ENCODE data around the gene MCIDAS.

MCIDAS gene

DNA sequence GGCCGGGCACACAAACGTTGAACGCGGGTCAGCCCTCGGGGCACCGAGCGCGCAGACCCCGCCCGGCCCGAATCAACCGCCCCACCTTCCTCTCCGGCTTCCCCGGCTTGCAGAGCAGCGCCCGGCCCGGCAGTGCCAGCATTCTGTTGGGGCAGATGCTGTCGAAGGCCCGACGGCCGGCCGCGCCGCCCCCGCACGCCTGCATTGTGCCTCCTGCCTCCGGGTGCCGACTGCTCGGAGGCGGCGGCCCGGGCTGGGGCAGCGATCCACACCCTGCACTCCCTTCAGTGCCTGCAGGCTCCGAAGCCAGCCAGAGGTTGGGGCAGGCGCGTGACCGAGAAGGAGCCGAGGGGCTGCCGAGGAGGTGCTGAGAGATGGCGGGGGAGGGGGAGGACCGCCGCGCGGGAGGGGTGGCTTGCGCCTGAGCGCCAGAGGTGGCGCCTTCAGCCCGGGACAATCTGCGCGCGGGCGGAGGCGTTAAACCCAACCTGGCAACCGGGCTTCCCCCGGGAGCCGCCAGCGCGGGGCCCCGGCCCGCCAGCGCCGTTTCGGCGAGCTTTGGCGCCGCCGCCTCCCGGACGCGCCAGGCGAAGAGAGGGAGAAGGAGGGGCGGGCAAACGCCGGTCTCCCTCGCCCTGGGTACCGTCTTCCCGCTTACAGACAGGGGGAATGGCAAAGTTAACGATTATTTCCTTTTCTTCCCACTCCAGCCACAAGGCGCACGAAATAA is at the start of gene MCIDAS:
MCIDAS (minus strand) TSS at position 382 of the 730 bp plus-strand sequence; CDS start at position 205, 177 bp downstream.
- peak; percentile 63 for DNase-seq

DNA sequence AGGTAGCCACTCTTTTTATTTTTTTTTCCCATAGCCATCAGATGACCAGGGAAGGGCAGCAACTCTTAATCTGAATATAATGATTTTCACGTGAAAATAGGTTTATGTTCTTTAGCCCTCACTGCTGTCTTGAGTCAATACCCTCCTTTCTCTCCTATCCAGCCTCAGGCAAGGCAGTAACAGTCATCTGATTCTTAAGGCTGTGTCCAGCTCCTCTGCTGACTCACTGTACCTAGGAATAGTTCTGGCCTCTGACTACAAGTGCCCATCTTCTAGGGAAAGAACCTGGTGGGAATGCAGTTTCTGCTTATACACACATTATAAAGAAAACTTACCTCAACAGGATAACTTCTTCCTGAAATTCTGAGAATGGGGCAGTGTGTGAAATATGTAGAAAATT is 49.7 kb upstream of the MCIDAS start:
- DNase-seq: no peak

DNA sequence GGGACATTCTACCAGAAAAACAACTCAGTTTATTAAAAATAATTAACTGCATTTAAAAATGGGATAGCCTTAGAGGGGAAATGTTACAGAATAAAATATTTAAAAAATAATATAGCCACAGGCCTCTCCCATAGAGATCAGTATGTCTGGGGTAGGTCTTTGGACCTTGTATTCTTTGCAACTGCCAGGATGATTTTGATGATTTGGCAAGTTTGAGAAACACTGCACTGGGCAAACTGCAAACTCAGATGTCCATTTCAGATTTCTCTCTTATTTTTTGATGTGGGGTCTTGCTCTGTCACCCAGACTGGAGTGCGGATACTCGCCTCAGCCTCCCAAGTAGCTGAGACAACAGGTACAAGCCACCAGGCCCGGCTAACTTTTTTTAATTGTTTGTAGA is 31.2 kb upstream of the MCIDAS start:
- no peak for DNase-seq

DNA sequence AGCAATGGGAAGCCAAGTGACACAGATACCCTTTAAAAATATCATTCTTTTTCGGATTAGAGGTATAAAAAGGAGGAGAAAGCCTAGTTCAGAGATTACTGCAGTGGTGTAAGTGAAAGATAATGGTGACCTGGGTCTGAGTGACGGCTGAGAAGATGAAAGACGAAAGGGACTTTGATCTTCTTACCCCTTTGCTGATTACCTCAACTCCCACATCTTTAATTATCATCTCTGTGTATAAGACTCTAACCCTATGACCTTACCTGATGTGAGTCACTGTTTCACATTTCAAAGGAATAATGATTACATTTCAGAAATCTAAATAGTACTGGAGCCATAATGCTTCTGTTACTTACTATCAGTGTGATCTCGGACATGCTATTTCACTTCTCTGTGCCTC is 27.7 kb upstream of the MCIDAS start:
- DNase-seq: no peak

DNA sequence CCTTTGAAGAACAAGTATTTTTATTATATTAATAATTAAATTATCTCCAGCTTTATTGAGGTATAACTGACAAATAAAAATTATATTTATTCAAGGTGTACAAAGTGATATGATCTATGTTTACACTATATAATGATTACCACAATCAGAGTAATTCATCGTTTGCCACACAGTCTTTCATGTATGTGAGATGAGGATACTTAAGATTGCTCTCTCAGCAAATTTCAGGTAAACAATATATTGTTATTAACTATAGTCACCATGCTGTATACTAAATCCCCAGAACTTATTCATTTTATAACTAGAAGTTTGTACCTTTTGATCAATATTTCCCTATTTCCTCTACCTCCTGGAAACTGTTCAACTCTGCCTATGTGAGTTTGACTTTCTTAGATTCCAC is 22.9 kb upstream of the MCIDAS start:
- DNase-seq: no peak

DNA sequence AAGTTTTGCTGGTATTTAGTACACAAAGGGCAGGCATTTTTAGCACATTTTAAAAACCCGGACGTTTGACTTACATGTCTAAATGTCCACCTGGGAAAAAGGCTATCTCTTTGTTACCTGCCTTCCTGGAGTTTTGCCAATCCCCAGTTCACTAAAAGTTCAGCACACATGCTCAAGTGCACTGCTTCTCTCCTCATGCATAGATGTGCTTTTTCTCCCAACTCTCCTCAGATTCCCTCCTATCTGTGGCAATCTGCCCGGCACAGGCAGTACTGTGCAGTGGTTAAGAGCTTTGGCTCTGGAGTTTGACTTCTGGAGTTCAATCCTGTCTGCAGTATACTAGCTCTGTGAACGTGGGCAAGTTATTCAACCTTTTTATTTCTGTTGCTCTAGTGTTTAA is 14.6 kb upstream of the MCIDAS start:
- no peak for DNase-seq

DNA sequence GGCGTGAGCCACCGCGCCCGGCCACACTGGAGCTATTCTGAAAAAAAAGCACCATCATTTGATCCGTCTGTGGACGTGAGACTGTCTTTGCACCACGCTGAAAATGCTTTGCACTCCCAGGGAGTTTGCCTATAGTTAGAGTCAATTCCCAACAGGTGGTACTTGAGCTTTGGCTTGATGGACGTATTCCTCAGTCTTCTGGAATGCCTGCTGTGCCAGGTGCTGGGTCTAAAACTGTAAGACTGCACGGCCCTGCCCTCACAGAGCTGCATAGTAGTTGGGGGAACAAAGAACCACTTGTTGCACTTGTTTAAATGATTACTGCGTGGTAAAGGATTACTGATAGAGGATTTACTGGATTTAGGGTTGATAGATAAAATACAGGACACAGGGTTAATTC is 9.7 kb upstream of the MCIDAS start:
- no peak for DNase-seq

DNA sequence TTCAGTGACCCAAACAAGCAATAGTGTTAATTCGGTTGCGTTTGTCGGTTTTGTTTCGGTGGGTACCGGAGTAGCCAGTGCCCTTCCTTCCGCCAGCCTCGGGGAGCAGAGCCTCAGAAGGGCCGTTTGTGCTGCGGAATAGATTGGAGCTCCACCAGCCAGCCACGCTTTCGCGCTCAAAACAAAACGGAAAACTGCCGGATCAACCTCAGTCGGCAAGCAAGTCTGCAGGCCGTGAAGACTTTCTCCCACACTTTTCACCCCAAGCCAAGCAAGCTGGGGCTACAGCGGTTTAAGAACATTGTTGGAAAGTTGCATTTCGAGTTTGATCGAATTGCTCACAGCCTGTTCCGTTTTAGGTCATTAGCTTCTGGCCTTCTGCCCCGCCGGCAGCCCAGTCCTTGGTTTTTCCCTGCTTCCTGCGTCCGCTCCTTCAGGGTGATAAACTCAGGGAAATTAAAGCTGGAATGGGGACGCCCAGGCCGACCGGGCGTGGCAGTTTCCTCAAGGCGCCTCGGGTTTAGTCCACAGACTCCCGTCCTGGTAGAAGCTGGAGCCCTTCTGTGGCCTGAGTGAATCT is 7.1 kb upstream of the MCIDAS start:
- DNase-seq: no peak

DNA sequence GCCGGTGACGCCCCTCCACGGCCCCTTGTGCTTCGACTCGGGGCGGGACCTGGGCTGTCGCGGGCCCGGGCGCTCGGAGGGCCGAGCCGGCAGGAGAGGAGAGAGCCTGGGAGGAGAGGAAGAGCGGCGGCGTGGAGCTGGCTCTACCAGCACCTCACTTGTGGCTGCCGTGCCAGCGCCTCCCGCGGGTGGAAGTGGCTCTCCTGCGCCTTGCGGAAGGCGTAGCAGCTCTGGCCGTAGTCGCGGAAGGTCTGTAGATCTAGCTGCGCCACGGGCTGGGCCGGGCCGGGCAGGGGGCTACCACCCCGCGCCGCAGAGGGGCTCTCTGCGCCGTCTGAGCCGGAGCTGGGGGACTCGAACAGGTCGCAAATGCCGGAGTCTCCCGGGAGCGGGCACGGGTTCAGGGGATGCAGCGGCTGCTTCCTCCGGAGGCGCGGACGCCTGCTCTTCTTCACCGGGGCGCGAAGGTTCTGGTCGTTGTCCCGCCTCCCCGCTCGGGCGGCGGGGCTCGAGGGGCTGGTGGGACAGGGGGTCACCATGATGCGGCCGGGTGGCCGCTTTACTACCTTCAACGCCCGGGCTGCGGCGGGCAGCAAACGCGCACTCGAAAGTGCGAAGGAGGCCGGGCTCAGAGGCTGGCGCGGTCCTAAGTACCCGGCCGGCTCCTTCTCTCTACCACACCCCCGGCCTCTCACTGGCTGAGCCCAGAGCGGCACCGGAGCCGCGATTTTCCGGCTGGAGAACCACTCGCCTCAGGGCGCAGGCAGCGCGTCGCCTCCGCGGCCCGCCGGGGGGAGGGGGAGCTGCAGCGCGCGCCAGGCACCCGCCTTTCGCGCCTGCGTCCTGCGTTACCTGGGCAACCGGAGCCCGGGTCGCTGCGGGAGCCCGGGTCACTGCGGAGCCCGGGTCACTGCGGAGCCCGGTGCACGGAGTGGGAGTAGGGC is 6.1 kb upstream of the MCIDAS start, which contains the start of gene CCNO:
CCNO (minus strand) TSS at position 624 of the 944 bp plus-strand sequence; CDS start at position 539, 85 bp downstream.
- DNase-seq: peak; percentile 78

DNA sequence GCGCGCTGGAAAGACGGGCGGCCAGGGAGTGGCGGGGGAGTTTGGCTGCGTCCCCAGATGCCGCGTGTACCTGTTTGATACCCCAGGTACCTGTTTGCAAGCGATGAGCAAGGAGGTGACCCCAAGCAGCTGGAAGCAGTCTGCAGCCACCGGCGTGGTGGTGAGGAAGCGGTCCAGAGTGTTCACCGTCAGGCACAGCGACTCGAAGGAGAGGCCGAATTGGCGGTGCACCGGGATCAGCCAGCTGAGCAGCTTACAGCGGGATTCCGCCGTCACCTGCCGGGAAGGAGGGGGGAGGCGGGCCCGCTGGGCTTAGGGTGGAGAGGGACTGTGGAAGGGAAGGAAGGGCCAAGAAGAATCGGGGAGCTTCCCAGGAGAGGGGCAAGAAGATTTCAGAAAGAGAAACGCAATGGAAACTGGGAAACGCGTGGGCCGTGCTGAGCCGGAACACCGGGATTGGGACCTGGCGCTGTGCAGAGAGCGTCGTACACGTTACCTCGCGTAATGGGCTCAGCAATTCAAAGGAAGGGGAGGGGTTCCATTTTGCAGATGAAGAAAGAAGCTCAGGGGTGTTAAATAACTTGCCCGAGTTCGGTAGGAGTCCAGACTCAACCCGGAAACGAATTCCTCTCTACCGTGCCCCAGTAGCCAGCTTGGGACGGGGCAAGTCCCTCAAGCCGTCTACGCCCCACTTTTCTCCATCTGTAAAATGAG is 5.3 kb upstream of the MCIDAS start:
- DNase-seq: no peak

DNA sequence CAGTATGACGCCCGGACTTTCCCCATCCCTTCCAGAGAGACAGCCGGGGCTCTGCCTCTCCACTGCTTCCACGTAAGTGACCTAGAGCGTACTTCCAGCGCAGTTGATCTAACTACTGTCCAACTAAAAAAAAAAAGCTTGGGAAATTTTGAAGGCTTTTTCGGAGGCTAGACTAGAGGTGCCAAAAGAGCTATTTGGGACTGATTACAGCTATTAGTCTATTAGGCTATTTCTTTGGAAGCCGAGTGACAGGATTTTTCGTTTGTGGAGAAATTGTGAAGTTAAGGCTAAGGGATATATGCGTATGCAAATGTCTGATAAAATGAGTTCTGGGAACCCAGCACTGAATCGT is 4.8 kb upstream of the MCIDAS start:
- no peak for DNase-seq

DNA sequence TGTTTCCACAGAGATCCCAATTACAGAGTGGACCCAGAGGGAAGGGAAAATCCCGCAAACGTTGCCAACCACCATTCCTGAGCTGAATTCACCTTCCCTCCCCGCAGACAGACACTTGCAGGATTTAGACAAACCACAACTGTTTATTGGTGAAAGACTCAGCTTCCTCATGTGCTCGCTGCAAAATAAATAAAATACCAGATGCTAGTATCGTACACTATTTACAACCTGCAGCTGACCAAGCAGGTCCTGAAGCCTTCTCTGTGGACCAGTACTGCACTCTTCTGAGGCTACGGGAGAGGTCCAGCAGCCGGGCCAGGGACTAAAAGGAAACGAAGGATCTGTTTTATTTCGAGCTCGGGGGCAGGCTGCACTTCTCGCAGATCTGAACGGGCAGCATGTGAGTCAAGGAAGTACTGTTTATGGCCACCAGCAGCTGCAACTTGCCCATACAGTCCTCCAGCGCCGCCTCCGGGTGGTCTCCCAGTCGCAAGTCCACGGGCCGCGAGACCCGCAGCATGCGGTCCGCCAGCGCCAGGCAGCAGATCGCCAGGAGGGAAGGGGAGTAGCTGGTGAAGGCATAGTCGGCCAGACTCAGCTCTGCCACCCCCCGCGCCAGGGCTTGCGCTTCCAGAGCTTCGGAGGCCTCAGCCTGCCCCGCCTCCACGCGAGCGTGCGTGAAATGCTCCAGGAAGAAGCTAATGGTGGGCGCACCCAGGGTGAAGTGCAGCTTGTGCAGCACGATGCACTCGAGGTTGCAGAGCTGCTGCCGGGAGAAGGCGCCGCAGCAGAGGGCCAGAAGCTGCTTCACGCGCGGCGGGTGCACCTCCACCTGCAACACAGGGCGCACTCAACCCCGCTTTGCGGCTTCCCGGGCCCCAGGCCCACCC is 4.2 kb upstream of the MCIDAS start:
- no peak for DNase-seq

DNA sequence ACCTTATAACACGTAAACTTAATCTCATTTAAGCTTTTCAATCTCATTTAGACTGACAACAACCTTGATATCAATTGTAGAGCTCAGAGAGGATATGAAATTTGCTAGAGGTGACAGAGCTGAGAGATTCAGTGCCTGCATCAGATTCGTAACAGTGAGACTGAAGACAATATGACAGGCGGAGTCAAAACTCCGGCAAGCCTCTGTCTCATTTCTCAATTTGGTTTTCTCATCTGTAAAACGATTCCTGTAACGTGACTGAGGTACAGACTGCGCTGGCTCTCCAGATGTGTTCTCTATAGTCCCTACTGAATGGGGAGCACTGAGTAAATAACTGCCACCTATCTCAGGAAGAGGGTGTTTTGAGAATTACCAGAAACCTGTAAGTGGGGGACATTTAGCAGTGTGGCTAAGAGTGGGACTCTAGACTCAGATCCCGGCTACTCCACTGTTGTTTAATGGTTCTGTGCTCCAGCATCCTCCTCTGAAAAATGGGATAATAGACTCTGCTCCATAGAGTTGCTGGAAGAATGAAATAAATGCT is 3.0 kb upstream of the MCIDAS start:
- DNase-seq: no peak

DNA sequence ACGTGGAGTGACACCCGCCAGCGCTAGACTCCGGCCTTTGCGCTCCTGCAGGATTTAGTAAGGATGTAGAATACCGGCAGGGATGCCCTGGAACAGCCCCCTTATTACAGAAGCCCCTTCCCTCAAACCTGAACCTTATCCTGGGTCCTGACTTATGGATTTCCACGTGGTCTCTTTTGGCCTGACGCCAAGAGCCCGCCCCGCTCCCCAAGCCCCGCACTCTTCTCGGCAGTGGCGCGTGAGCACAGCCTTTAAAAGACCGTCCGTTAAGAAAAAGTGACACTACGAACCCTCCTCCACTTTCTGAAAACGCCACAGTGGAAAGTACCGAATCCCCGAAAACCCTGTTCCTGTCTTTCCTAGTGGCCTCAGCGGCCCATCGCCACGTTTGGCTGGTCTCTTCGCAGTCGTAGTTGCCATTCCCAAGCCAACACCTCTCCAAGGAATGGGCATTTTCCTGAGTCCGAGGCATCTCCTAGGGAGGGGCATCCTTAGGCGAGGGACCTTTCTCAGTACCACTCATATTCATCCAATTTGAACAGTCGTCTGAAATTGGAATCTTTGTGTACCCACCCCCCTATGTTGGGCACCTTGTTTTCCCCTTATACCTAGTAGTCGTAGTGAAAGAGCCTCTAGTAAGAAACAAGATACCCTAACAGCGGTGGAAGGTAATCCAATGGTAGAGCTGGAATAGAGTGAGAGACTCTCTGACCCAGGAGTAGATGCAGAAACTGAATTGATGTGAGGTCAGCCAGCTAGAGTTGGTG is 732 bp upstream of the MCIDAS start:
- no peak for DNase-seq

DNA sequence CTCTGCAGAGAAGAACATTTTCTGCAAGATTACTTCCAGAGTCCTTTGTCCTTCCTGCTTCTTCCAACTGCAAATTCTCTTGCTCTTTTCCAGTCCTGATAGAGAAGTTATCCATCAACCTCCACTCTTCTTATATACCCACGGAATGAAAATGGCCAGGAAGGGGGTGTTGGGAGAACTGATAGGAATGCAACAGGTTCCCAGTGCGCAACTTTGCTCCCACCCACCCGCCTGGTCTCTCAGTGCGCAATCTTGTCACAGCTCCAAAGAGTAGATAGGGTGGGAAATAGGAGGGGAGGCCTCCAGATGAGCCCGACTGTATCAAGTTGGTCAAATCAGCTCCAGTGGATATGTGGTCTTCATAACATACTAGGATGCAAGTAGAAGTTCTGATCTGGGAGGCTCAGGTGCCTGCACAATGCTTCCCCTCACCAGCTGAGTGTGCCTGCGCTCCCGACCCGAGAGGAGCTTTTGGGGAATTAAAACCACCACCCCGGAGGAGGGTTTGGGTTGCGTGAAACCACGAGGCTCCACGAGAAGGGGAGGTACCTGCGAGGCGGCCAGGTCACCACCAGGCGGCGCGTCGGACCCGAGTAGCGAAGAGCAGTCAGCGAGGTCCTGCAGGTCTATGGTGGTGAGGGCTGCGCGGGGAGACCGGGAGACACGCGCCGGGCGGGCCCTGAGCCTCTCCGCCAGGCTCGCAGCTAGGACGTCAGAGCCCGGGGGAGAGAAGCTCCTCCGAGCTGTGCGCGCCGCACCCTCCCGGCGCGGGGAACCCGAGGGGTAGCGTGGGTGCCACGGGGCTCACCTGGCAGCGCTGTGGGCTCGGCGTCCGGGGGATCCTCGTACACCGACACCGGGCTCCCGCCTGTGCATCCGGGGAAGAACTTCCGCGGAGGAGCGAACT is 835 bp downstream of the MCIDAS start:
- DNase-seq: peak; percentile 75

DNA sequence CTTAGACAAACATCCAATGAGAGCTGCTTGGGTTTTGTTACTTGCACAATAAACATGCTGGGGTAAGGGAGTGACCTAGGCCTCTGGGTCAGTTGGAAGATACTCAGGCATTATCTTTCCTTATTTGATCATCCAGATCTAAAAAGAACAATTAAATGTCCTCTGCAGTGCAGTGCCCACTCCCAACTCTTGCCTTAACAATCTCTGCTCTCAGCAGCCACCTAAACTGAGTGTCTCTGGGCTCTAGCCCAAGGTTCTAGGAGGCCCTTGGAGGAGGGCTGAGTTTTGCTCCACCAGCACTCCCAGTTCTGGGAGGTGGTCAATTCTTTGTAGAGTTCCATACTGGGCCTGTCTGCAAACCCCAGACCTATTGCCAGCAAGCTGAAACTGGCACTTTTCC is 1.8 kb downstream of the MCIDAS start:
- DNase-seq: no peak

DNA sequence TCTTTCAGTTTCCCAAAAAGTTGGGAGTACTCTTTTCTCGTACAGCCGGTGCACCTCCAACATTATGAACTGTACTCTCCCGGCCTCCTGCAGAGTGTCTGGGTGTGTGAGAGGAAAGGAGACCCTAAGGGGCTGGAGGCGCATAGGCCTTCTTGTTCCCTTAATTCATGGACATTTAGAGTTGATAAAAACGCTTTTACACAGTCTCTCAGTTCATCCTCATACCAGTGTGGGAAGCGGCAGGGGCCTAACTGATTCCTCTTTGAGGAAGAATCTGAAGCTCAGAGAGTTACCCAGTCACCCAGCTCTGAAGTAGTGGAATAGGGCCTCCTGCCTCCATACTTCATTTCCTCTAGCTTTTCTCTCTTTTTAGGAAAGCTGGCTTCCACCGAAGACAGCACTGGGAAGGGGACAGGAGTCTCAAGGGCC is 3.3 kb downstream of the MCIDAS start:
- no peak for DNase-seq

DNA sequence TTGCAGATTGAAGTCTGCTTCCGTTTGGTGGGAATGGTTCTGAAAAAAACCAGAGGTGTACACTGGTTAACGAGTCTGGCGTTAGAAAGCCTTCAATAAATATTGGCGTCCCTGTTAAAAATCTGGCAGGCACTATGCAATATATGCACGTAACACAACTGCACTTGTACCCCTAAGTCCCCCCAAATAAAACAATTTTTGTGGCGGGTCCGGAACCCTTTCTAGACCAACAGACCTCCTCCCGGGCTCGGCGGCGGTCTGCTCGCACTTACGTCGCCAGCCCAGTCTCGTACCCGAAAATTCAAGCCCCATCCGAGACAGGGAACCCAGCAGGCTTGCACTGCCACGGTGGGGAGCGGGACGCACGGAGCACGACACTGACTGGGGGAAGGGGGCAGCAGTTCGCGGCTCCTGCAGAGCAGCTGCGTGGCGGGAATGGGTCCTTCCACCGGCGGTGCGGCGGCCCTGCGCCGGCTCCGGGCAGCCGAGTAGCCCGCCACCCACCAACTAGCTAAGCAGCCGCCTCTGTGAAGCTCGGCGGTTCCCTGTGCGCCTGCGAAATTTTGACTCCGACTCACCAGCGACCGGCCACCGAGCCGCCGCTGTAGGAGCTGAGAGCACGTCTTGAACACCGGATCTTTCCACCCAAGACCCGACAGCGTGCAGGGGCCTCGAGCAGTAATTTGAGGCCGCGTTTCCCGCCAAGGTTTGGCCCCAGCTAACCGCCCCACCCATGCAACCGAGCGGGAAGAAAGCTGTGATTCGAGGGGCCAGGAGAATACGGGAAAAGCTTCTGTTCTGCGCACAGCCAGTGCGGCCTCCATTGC is 3.9 kb downstream of the MCIDAS start:
- DNase-seq: no peak
